ENCODE measurements around the gene OSTN.

Gene OSTN

GRCh38 chr3:191314109-191314728 lies 115.2 kb downstream of the OSTN start:
- no peak for DNase-seq

Measured in bone marrow (tissue), 2 donors.